Astrocyte of the cerebellum (primary cell): ENCODE measurements around the gene MTCL1.

ENCODE experiments used
- DNase-seq: peaks from one replicate; pipeline ENCODE4 v3.0.0-alpha.2; 2011; ENCODE audit warnings: low read depth
- H3K4me3 ChIP-seq: 2 replicates; pipeline ENCODE4 v1.5.1; 2011; ENCODE audit warnings: mild to moderate bottlenecking, low read depth, low read length, moderate library complexity
- in situ Hi-C: cut with HindIII; loops from 2 replicates; pipeline ENCODE4 v1.10.0; 2017; ENCODE audit warnings: low sequenced_read_pairs
- TF ChIP-seq, protein P1 (sequence below): IDR thresholded peaks from 2 replicates; pipeline ENCODE4 v1.5.1; 2012; ENCODE audit warnings: low read length, low read depth, moderate library complexity, mild to moderate bottlenecking; ENCODE audit errors: missing control alignments

The MTCL1 gene

GRCh38 chr18:8816220-8816619, 110.9 kb downstream of the MTCL1 start:
- in situ Hi-C loops, result no loop called here
- no peak for DNase-seq
- H3K4me3 ChIP-seq, result no peak overlapping the region
- TF ChIP-seq, protein P1, sequence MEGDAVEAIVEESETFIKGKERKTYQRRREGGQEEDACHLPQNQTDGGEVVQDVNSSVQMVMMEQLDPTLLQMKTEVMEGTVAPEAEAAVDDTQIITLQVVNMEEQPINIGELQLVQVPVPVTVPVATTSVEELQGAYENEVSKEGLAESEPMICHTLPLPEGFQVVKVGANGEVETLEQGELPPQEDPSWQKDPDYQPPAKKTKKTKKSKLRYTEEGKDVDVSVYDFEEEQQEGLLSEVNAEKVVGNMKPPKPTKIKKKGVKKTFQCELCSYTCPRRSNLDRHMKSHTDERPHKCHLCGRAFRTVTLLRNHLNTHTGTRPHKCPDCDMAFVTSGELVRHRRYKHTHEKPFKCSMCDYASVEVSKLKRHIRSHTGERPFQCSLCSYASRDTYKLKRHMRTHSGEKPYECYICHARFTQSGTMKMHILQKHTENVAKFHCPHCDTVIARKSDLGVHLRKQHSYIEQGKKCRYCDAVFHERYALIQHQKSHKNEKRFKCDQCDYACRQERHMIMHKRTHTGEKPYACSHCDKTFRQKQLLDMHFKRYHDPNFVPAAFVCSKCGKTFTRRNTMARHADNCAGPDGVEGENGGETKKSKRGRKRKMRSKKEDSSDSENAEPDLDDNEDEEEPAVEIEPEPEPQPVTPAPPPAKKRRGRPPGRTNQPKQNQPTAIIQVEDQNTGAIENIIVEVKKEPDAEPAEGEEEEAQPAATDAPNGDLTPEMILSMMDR, result no peak

- TF ChIP-seq, protein P1, result no peak
- DNase-seq, result no peak
- in situ Hi-C loops, result no loop called here
- H3K4me3 ChIP-seq, result no peak overlapping the region
Measured at GRCh38 chr18:8816816-8817215, 111.5 kb downstream of the MTCL1 start.

- no peak overlapping the region for H3K4me3 ChIP-seq
- no peak for DNase-seq
- in situ Hi-C loops, result no loop called here
- TF ChIP-seq, protein P1, result no peak
Measured at GRCh38 chr18:8818982-8819381, 113.6 kb downstream of the MTCL1 start.

- TF ChIP-seq, protein P1, result no peak
- in situ Hi-C loops, result no loop called here
- DNase-seq, result no peak
- H3K4me3 ChIP-seq, result no peak overlapping the region
Measured at GRCh38 chr18:8820396-8821082, 115.2 kb downstream of the MTCL1 start.

DNA sequence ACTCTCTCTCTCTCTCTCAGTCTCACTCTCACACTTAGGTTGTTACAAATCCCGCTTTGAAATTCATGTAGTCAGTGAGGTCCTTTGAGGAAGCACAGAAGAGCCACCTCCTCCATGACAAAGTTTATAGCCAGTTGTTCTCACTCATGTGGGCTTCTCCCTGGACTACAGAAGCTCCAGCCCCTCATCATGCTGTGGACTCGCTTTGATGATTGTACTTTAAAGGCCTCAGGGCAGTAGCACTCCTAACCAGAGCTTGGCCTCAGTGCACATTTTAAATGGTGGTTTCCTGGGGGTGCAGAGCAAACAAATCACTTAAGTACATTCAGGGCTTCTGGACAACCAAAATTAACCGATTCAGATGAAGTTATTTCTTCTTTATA, 115.7 kb downstream of the MTCL1 start:
- DNase-seq, result no peak
- in situ Hi-C loops, result no loop called here
- no peak overlapping the region for H3K4me3 ChIP-seq
- TF ChIP-seq, protein P1, result no peak

DNA sequence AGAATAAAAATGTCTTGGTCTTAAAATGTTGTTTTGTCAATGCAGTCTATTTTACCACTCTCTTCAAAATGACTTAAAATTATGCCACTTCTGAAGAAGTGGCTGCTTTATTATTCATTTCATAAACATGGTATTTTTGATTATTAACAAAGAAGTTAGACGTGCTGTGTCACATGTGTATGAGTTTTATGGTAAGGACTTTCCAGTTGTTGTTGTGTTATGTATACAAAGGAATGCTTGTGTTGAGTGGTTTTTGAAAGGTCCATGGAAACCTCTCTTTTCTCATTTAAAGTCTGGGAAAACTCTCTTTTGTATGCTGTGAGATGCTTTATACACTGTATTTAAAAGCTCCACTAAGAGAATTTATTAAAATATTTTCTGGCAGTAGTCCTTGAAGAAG, 116.2 kb downstream of the MTCL1 start:
- TF ChIP-seq, protein P1, result no peak
- in situ Hi-C loops, result no loop called here
- no peak for DNase-seq
- no peak overlapping the region for H3K4me3 ChIP-seq

GRCh38 chr18:8822643-8823042, 117.3 kb downstream of the MTCL1 start:
- in situ Hi-C loops, result no loop called here
- TF ChIP-seq, protein P1, result no peak
- no peak overlapping the region for H3K4me3 ChIP-seq
- DNase-seq, result no peak
